Tracheal epithelial cell (primary cell): ENCODE data around the gene MRPL42. TPM values are rescaled to one million over a fixed set of nuclear protein-coding genes. Genes with fewer than 3 reads are reported as not detected.

Experiments used
- total RNA-seq: library from RNA; depleted of rRNA; stranded (reverse); fragments of >200 nt; gene quantifications from 2 replicates; pipeline ENCODE4 v1.2.1, GENCODE V29; 2014

The MRPL42 gene
- total RNA-seq: 94.2 and 100 TPM in 2 replicates

DNA sequence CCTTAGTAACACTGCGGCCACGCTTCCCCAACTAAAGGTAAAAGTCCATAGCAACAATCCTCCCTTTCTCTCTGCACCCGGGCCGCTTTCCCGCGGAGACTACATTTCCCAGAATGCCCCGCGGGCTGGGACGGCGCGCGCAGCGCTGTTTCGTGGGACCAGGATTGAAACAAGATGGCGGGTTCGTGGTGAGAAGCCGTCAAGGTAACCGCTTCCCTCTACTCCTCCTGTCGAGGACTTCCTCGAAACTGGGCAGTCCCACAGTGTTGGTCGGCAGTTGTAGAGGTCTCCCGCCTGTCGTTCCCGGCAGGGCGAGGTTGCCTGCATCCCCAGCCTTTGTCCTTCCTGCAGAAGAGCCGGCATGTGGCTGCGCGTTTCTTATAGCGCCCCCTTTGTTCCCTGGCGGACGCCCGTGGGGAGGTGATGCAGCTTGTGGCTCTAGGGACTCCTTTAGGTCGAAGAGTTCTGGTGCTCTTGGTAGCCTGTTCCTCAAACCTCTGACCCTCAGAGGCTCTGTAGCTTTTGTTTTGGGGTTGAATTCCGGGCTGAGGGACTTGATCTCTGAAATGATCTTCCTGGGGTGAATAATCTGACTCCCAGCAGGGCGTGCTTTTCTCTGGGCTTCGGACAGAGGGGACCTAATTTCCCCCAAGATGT is at the start of gene MRPL42:
Gene MRPL42 (plus strand): TSS at position 164 of the 657 bp plus-strand sequence. CDS start 1,772 bp downstream, outside the sequence.

GRCh38 chr12:93441617-93442410 is 25.5 kb upstream of the MRPL42 start, which contains the start of gene UBE2N:
UBE2N (minus strand) TSS chr12:93441947; CDS start chr12:93441884, 63 bp downstream.

Other genes with a start within 250 kb of the MRPL42 start
- gene NUDT4, start 89.6 kb upstream of the MRPL42 start, total RNA-seq: 31.1 and 53.9 TPM in 2 replicates
- 48.4 and 70.1 TPM in 2 replicates for gene UBE2N, start 25.6 kb upstream of the MRPL42 start, total RNA-seq
- gene SOCS2, start 105.2 kb downstream of the MRPL42 start, total RNA-seq: 19.5 and 20.7 TPM in 2 replicates
- gene CRADD, start 209.9 kb downstream of the MRPL42 start, total RNA-seq: 8.0 and 17.9 TPM in 2 replicates